ENCODE measurements around the gene ANGPT4. TPM values are rescaled to one million over a fixed set of nuclear protein-coding genes. Genes with fewer than 3 reads are reported as not detected.

ANGPT4 gene
- total RNA-seq, 6 experiments from 2014 or later: 0.04 to 0.12 TPM; not detected in 4

- ATAC-seq: no peak
- no peak for DNase-seq
- TF ChIP-seq CTCF (IDR thresholded peaks at IDR 0.05) (no peak), POLR2A (IDR thresholded peaks at IDR 0.05) (no peak)
- Histone ChIP-seq H3K36me3 (no peaks in the 10 kb centered on the region), H3K27ac (no peak overlapping the region), H3K27me3 (no peaks in the 10 kb centered on the region), H3K4me1 (peaks cover 0 to 22% (median 0%) of the 10 kb centered on the region in 4 donors), H3K9me3 (no peaks in the 10 kb centered on the region), H3K4me3 (no peak overlapping the region)
- WGBS (ENCODE audit: insufficient coverage, low coverage, low lambda C conversion rate, missing lambda C conversion rate): 69% methylated on average over 3 of the region's 9 CpGs
- intact Hi-C loops (cut with DNase I): no loop called here
Observed at GRCh38 chr20:843912-844311, 72.2 kb downstream of the ANGPT4 start.

- no peak for TF ChIP-seq CTCF (IDR thresholded peaks at IDR 0.05)
- no peak for TF ChIP-seq POLR2A (IDR thresholded peaks at IDR 0.05)
- no peak overlapping the region for H3K27ac ChIP-seq
- no peaks in the 10 kb centered on the region for H3K9me3 ChIP-seq
- no peaks in the 10 kb centered on the region for H3K36me3 ChIP-seq
- ATAC-seq (no peak), DNase-seq (no peak)
- H3K4me1 ChIP-seq: peaks cover 0 to 22% (median 0%) of the 10 kb centered on the region in 4 donors
- H3K4me3 ChIP-seq: no peak overlapping the region
- intact Hi-C loops (cut with DNase I): no loop called here
- no peaks in the 10 kb centered on the region for H3K27me3 ChIP-seq
- WGBS (ENCODE audit: insufficient coverage, low coverage, low lambda C conversion rate, missing lambda C conversion rate): 68% methylated on average over 2 of the region's 2 CpGs
Observed at GRCh38 chr20:842547-842940, 73.6 kb downstream of the ANGPT4 start.

DNA sequence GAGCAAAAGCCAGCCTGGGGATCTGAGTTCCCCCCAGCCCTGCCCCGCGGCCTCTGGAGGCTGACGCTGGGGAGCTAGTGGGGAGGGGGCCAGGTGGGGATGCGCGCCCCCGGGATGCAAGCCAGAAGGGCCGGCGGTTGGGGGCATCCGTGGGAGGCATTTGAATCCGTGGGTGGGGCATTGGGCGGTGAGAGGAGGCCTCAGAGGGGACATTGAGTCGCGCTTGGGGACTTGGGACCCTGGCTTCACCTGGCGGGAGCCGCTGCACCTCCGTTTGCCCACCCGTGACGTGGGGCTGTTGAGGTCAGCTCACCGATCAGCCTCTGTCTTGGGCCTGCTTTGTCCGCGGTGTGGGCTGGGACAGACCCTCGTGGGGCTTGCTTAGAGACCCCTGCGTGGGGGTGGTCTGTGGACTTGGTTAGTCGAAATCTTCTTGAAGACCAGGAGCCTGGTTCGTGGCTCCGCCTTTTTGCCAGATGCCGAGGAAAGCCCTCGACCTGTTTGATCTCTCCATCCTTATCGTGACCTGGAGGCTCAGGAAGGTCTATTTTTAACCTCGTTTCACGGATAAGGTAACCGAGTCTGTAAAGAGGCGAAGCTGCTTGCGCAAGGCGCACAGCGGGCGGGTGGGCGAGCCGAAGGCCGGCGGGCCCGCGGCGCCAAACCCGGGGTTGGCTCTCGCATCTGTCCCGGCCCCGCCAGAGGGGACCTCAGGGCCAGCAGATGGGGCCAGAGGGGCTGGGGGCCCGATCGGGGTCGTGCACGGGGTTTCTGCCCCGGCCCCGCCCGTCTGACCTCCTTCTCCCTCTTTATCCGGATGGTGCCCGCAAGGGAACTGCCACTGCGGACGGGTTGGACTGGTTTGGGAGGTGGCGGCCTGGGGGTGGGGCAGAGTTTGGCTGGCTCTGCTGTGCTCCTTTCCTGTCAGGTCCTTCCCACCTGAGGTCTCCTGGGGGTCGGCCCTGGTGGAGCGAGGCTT is 74.3 kb downstream of the ANGPT4 start:
- DNase-seq: no peak
- H3K4me3 ChIP-seq: peak overlapping the region; percentile 54 to 62 (median 60)
- H3K27me3 ChIP-seq: no peaks in the 10 kb centered on the region
- TF ChIP-seq POLR2A (IDR thresholded peaks at IDR 0.05): no peak
- H3K36me3 ChIP-seq: no peaks in the 10 kb centered on the region
- WGBS (ENCODE audit: insufficient coverage, low coverage, low lambda C conversion rate, missing lambda C conversion rate): 28% methylated on average over 13 of the region's 62 CpGs
- no peak for ATAC-seq
- no peak overlapping the region for H3K27ac ChIP-seq
- H3K4me1 ChIP-seq: peaks cover 0 to 22% (median 0%) of the 10 kb centered on the region in 4 donors
- intact Hi-C loops (cut with DNase I): no loop called here
- no peaks in the 10 kb centered on the region for H3K9me3 ChIP-seq

DNA sequence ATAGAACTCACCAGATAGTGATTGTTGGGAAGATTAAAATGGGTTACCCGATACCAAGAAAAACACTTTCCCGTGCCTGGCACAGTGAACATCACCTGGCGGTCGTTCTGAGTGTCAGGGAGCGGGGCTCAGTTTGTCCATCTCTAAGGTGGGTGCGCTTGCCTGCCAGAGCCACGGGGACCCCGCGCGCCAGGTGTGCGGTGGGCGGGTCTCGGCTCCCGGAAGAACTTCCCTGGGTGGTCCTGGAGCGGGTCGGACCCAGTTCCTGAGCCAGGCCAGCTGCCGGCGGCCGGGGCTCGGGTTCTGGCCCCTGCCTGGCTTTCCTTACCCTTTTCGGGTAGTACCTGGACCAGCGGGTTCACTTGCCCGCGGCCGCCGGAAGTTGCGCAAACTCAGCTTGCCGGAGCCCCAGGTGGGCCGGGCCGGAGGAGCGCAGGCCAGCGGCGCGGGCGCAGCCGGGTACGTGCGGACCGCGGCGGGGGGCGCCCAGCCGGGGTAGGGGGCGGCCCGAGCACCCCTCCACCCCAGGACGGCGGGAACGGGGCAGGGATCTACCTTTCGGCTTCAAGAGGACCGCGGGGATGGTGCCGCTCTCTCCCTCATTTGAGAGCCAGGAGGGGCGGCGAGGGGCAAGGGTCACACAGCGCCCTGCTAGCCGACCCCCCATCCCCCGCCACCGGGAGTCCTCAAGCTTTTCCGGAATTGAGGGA is 75.1 kb downstream of the ANGPT4 start:
- Histone ChIP-seq H3K27me3 (no peaks in the 10 kb centered on the region), H3K9me3 (no peaks in the 10 kb centered on the region), H3K36me3 (no peaks in the 10 kb centered on the region), H3K4me1 (peaks cover 0 to 22% (median 0%) of the 10 kb centered on the region in 4 donors), H3K4me3 (peak overlapping the region; percentile 54 to 62 (median 60)), H3K27ac (no peak overlapping the region)
- DNase-seq: peak; percentile 80 to 84 (median 81)
- TF ChIP-seq CTCF (IDR thresholded peaks at IDR 0.05): no peak
- TF ChIP-seq POLR2A (IDR thresholded peaks at IDR 0.05): no peak
- peak; percentile 45 to 72 (median 66) for ATAC-seq
- 8% methylated on average over 7 of the region's 59 CpGs for WGBS (ENCODE audit: insufficient coverage, low coverage, low lambda C conversion rate, missing lambda C conversion rate)
- intact Hi-C loops (cut with DNase I): no loop called here

DNA sequence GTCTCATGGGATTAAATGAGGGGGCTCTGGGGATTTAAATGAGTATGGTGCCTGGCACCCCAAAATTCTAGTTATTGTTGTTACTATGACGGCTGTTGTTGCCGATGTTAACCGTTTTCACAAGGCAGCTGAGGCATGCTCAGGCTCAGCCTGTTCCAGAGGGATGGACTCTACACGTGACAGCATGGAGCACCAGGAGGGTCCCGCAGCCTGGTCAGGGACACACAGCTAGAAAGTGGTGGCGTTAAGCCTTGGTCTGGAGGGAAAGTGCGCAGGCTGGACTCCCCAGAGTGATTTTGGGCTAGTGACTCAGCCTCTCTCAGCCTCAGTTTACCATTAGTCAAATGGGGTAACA is 75.7 kb downstream of the ANGPT4 start:
- no peaks in the 10 kb centered on the region for H3K36me3 ChIP-seq
- H3K9me3 ChIP-seq: no peaks in the 10 kb centered on the region
- ATAC-seq (no peak), DNase-seq (no peak)
- intact Hi-C loops (cut with DNase I): no loop called here
- no peaks in the 10 kb centered on the region for H3K27me3 ChIP-seq
- no peak overlapping the region for H3K27ac ChIP-seq
- TF ChIP-seq CTCF (IDR thresholded peaks at IDR 0.05) (no peak), POLR2A (IDR thresholded peaks at IDR 0.05) (no peak)
- peaks cover 0 to 26% (median 2%) of the 10 kb centered on the region in 4 donors for H3K4me1 ChIP-seq
- no CpG with 5 or more reads among the region's 7 CpGs for WGBS (ENCODE audit: insufficient coverage, low coverage, low lambda C conversion rate, missing lambda C conversion rate)
- H3K4me3 ChIP-seq: peak overlapping the region in 1 of 3 donors; percentile 60
